ENCODE data around the gene S100A4.
"Not testable (repeated sequence)": the region's sequence is repeated elsewhere in the genome, so short reads cannot be mapped to it uniquely, and the experiment has no call there.

S100A4 gene

GRCh38 chr1:153577138-153577537, 31.5 kb upstream of the S100A4 start:
- ChIA-PET POLR2A (interaction anchor here (1.1 to 2.2 kb wide), 4 partner anchors 11 to 57 kb away, joined by 3 to 8 read pairs (median 4); partner anchors contain the start of genes CHTOP, S100A1, S100A13 and S100A6), CTCF (interaction anchor here (0.6 to 4.2 kb wide), 12 partner anchors 8 to 173 kb away, joined by 3 to 26 read pairs (median 4); partner anchors contain the start of gene S100A2)
- no peak for TF ChIP-seq CTCF (IDR thresholded peaks at IDR 0.05; ENCODE audit: insufficient read depth, low read length, missing control alignments)
- DNase-seq (ENCODE audit: low read depth, low spot score), result no peak
- H3K4me3 ChIP-seq (ENCODE audit: low read depth, low read length), result no peak overlapping the region

GRCh38 chr1:153575497-153575896, 29.9 kb upstream of the S100A4 start:
- not testable (repeated sequence) for H3K4me3 ChIP-seq (ENCODE audit: low read depth, low read length); DNase-seq (ENCODE audit: low read depth, low spot score)
- CTCF ChIA-PET, result interaction anchor here (1.3 to 4.2 kb wide), 3 partner anchors 42 to 65 kb away, joined by 3 to 21 read pairs (median 20); no protein-coding TSS in a partner anchor
- POLR2A ChIA-PET, result interaction anchor here (2.2 kb wide), 1 partner anchor 9 kb away, joined by 5 read pairs; no protein-coding TSS in a partner anchor

- POLR2A ChIA-PET; H3K4me3 ChIP-seq (ENCODE audit: low read depth, low read length); DNase-seq (ENCODE audit: low read depth, low spot score): not testable (repeated sequence)
- CTCF ChIA-PET, result interaction anchor here (4.2 kb wide), 1 partner anchor 42 kb away, joined by 21 read pairs; no protein-coding TSS in a partner anchor
Measured at GRCh38 chr1:153575081-153575491, 29.5 kb upstream of the S100A4 start.

- DNase-seq (ENCODE audit: low read depth, low spot score), result no peak
- CTCF ChIA-PET, result interaction anchor here (1.1 to 7.6 kb wide), 35 partner anchors 8 to 221 kb away, joined by 3 to 401 read pairs (median 11); partner anchors contain the start of genes CHTOP, ILF2, S100A1 and S100A13
- TF ChIP-seq CTCF (IDR thresholded peaks at IDR 0.05; ENCODE audit: insufficient read depth, low read length, missing control alignments), result no peak
- no peak overlapping the region for H3K4me3 ChIP-seq (ENCODE audit: low read depth, low read length)
- POLR2A ChIA-PET, result interaction anchor here (0.7 to 2.1 kb wide), 6 partner anchors 37 to 189 kb away, joined by 3 to 17 read pairs (median 5); partner anchors contain the start of genes S100A16 and S100A6
Measured at GRCh38 chr1:153573351-153573750, 27.7 kb upstream of the S100A4 start.

GRCh38 chr1:153572569-153573015, 27.0 kb upstream of the S100A4 start:
- POLR2A ChIA-PET, result interaction anchor here (0.6 to 2.1 kb wide), 9 partner anchors 34 to 189 kb away, joined by 3 to 17 read pairs (median 4); partner anchors contain the start of genes CHTOP, S100A13, S100A16 and S100A6
- peak; percentile 91 for TF ChIP-seq CTCF (IDR thresholded peaks at IDR 0.05; ENCODE audit: insufficient read depth, low read length, missing control alignments)
- CTCF ChIA-PET, result interaction anchor here (0.5 to 7.6 kb wide), 49 partner anchors 9 to 750 kb away, joined by 3 to 401 read pairs (median 8); partner anchors contain the start of genes CHTOP, ILF2, RAB13 and S100A1
- no peak for DNase-seq (ENCODE audit: low read depth, low spot score)
- no peak overlapping the region for H3K4me3 ChIP-seq (ENCODE audit: low read depth, low read length)

- TF ChIP-seq CTCF (IDR thresholded peaks at IDR 0.05; ENCODE audit: insufficient read depth, low read length, missing control alignments), result no peak
- ChIA-PET POLR2A (interaction anchor here (0.7 to 2.1 kb wide), 4 partner anchors 37 to 62 kb away, joined by 4 to 17 read pairs (median 6); partner anchors contain the start of genes CHTOP, S100A13 and S100A6), CTCF (interaction anchor here (0.7 to 7.6 kb wide), 41 partner anchors 9 to 415 kb away, joined by 3 to 401 read pairs (median 10); partner anchors contain the start of genes CHTOP, ILF2, RAB13 and S100A1)
- H3K4me3 ChIP-seq (ENCODE audit: low read depth, low read length), result no peak overlapping the region
- no peak for DNase-seq (ENCODE audit: low read depth, low spot score)
Measured at GRCh38 chr1:153571706-153572105, 26.1 kb upstream of the S100A4 start.

- DNase-seq (ENCODE audit: low read depth, low spot score), result no peak
- ChIA-PET CTCF (interaction anchor here (1.1 to 7.6 kb wide), 16 partner anchors 9 to 218 kb away, joined by 3 to 401 read pairs (median 24); partner anchors contain the start of genes ILF2, S100A1, S100A13 and S100A14), POLR2A (interaction anchor here (1.2 to 1.4 kb wide), 2 partner anchors 35 to 37 kb away, joined by 5 to 6 read pairs; partner anchors contain the start of gene S100A6)
- TF ChIP-seq CTCF (IDR thresholded peaks at IDR 0.05; ENCODE audit: insufficient read depth, low read length, missing control alignments), result no peak
- no peak overlapping the region for H3K4me3 ChIP-seq (ENCODE audit: low read depth, low read length)
Measured at GRCh38 chr1:153570874-153571273, 25.3 kb upstream of the S100A4 start.

Data from AG04449 (cell line).